Natural killer cell treated with Interleukin-12 subunit alpha and Interleukin-12 subunit beta and Interleukin-15 and Interleukin-18, amount 100 ng/mL, for 72 hours (primary cell): ENCODE results near the gene DLG2. TPM values are rescaled to one million over a fixed set of nuclear protein-coding genes. Genes with fewer than 3 reads are reported as not detected.

ENCODE experiments used
- ATAC-seq, 2 donors: fragments of 150-1000 bp; cut with Tn5 transposase in 1 of 2; sonication (Bioruptor Pico), chemical (Tn5 transposase) in 1 of 2; 2 replicates each; pipeline ENCODE4 v1.10.0; 2021
- DNase-seq: peaks from one replicate; pipeline ENCODE4 v3.0.0; 2022; ENCODE audit warnings: low spot score
- H3K27ac Mint-ChIP-seq, 2 donors: 1 replicate in 1 of 2; 2 replicates in 1 of 2; pipeline ENCODE4 v1.8.0; 2022; ENCODE audit warnings: mixed read lengths in 2 of 2, mild to moderate bottlenecking in 1 of 2, moderate library complexity in 1 of 2
- H3K27me3 Mint-ChIP-seq, 2 donors: 1 replicate in 1 of 2; 2 replicates in 1 of 2; pipeline ENCODE4 v1.8.0; 2022; ENCODE audit warnings: mixed read lengths in 2 of 2
- H3K36me3 Mint-ChIP-seq: one replicate; pipeline ENCODE4 v1.8.0; 2022; ENCODE audit warnings: mixed read lengths
- H3K4me1 Mint-ChIP-seq, 2 donors: 1 replicate in 1 of 2; 2 replicates in 1 of 2; pipeline ENCODE4 v1.8.0; 2022; ENCODE audit warnings: low read depth in 2 of 2, mixed read lengths in 2 of 2, mild to moderate bottlenecking in 1 of 2
- H3K4me3 Mint-ChIP-seq: one replicate; pipeline ENCODE4 v1.8.0; 2022; ENCODE audit warnings: mixed read lengths
- H3K9me3 Mint-ChIP-seq: 2 replicates; pipeline ENCODE4 v1.8.0; 2022; ENCODE audit warnings: mixed read lengths
- total RNA-seq, 2 donors: library from RNA; stranded (reverse); gene quantifications; one replicate each; pipeline ENCODE4 v1.2.3, GENCODE V29; 2022

The DLG2 gene
- total RNA-seq, 2 donors from 2014 or later: 1.1 to 1.7 TPM

GRCh38 chr11:84894666-84895065, 732.5 kb downstream of the DLG2 start:
- H3K4me1 Mint-ChIP-seq: no peaks in the 10 kb centered on the region
- peaks cover 6% of the 10 kb centered on the region for H3K36me3 Mint-ChIP-seq
- peaks cover 10% of the 10 kb centered on the region for H3K9me3 Mint-ChIP-seq
- H3K27me3 Mint-ChIP-seq: no peaks in the 10 kb centered on the region
- ATAC-seq (no peak), DNase-seq (no peak)
- no peak overlapping the region for H3K4me3 Mint-ChIP-seq
- no peak overlapping the region for H3K27ac Mint-ChIP-seq

DNA sequence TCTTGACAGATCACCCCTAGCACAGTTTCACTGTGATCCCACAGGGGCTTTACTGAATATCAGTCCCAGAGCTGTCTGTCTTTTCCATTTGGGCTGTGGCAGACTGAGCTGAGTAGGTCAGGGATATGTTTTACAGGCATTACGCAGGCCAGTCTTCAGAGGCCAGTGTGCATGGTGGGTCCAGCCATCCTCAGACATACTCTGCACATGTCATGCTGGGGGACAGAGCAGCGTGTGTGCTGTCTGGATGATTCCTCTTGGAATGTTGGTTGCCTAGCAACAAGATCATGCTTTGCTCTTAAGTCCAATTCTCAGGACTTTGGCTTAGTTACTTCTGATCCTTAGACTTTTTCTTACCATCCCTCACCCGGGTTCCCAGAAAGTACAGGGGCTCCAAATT, 736.5 kb downstream of the DLG2 start:
- ATAC-seq: no peak

GRCh38 chr11:84889556-84889955, 737.6 kb downstream of the DLG2 start:
- Mint-ChIP-seq H3K36me3 (no peaks in the 10 kb centered on the region), H3K9me3 (peaks cover 13% of the 10 kb centered on the region), H3K4me1 (no peaks in the 10 kb centered on the region), H3K27ac (no peak overlapping the region), H3K27me3 (no peaks in the 10 kb centered on the region), H3K4me3 (no peak overlapping the region)
- DNase-seq (no peak), ATAC-seq (no peak)

More for the DNA sequence above, 736.5 kb downstream of the DLG2 start:
- no peaks in the 10 kb centered on the region for H3K27me3 Mint-ChIP-seq
- DNase-seq: no peak
- H3K4me1 Mint-ChIP-seq: no peaks in the 10 kb centered on the region
- H3K4me3 Mint-ChIP-seq: no peak overlapping the region
- H3K9me3 Mint-ChIP-seq: peaks cover 13% of the 10 kb centered on the region
- H3K27ac Mint-ChIP-seq: no peak overlapping the region
- no peaks in the 10 kb centered on the region for H3K36me3 Mint-ChIP-seq

DNA sequence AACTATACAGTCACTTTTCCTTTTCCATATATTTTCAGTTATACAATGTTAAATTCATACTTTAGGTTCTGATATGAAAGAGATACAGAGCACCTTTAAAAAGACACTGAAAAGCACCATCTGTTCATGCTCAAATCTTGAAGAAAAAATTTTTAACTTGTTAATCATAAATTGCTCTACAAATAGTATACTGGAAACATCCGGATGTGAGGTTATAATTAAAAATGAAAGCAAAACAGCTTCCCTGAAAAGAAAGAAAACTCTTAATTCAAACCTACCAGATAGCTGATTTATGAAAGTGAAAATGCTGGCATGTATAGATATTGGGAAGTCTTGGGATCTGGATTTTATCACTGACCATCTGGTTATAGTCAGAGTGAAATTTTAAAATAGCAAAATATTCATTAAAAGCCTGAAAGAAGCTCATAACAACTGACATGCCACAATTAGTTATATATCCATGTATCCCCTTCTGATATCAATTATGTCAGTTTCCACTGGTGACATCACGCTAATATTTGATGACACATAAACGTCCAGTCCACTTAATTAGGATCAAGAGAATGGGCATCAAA, 740.0 kb downstream of the DLG2 start:
- DNase-seq: no peak
- Mint-ChIP-seq H3K4me1 (no peaks in the 10 kb centered on the region), H3K4me3 (no peak overlapping the region), H3K27me3 (no peaks in the 10 kb centered on the region), H3K9me3 (peaks cover 12% of the 10 kb centered on the region), H3K36me3 (no peaks in the 10 kb centered on the region), H3K27ac (no peak overlapping the region)
- no peak for ATAC-seq

GRCh38 chr11:84886344-84886743, 740.8 kb downstream of the DLG2 start:
- Mint-ChIP-seq H3K27ac (no peak overlapping the region), H3K27me3 (no peaks in the 10 kb centered on the region), H3K4me1 (no peaks in the 10 kb centered on the region), H3K36me3 (no peaks in the 10 kb centered on the region), H3K4me3 (no peak overlapping the region), H3K9me3 (peaks cover 12% of the 10 kb centered on the region)
- no peak for DNase-seq
- no peak for ATAC-seq

GRCh38 chr11:84884836-84885235, 742.3 kb downstream of the DLG2 start:
- Mint-ChIP-seq H3K27me3 (no peaks in the 10 kb centered on the region), H3K4me1 (no peaks in the 10 kb centered on the region), H3K27ac (no peak overlapping the region), H3K4me3 (no peak overlapping the region), H3K36me3 (no peaks in the 10 kb centered on the region), H3K9me3 (peaks cover 12% of the 10 kb centered on the region)
- DNase-seq (no peak), ATAC-seq (no peak)

- no peak for DNase-seq
- no peak overlapping the region for H3K4me3 Mint-ChIP-seq
- no peaks in the 10 kb centered on the region for H3K4me1 Mint-ChIP-seq
- H3K27ac Mint-ChIP-seq: no peak overlapping the region
- H3K9me3 Mint-ChIP-seq: peaks cover 4% of the 10 kb centered on the region
- H3K36me3 Mint-ChIP-seq: no peaks in the 10 kb centered on the region
- no peaks in the 10 kb centered on the region for H3K27me3 Mint-ChIP-seq
- ATAC-seq: no peak
Measured at GRCh38 chr11:84882056-84882455, 745.1 kb downstream of the DLG2 start.

- ATAC-seq (no peak), DNase-seq (no peak)
- no peaks in the 10 kb centered on the region for H3K36me3 Mint-ChIP-seq
- peaks cover 9% of the 10 kb centered on the region for H3K9me3 Mint-ChIP-seq
- H3K27ac Mint-ChIP-seq: no peak overlapping the region
- no peaks in the 10 kb centered on the region for H3K27me3 Mint-ChIP-seq
- no peak overlapping the region for H3K4me3 Mint-ChIP-seq
- H3K4me1 Mint-ChIP-seq: no peaks in the 10 kb centered on the region
Measured at GRCh38 chr11:84871116-84871515, 756.0 kb downstream of the DLG2 start.

DNA sequence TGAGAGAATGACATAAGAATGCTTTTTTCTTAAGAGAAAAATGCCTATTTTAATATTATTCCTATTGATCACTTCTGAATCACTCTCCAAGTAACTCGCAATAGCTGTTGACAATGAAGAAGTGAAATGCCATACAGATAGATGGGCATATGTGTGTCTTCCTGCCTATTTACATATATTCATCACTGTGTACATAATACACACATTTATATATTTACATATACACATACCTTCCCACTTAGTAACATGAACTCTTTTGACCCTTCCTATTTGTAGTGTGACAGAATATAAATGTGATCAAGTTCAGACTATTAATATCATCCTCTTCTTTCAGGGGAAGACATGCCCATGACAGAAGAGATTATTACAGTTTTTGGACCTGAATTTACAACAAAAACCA, 756.7 kb downstream of the DLG2 start:
- H3K27ac Mint-ChIP-seq: no peak overlapping the region
- no peaks in the 10 kb centered on the region for H3K36me3 Mint-ChIP-seq
- H3K4me1 Mint-ChIP-seq: no peaks in the 10 kb centered on the region
- ATAC-seq: no peak
- no peak overlapping the region for H3K4me3 Mint-ChIP-seq
- no peak for DNase-seq
- H3K9me3 Mint-ChIP-seq: peaks cover 9% of the 10 kb centered on the region
- no peaks in the 10 kb centered on the region for H3K27me3 Mint-ChIP-seq

GRCh38 chr11:84866922-84867321, 760.2 kb downstream of the DLG2 start:
- Mint-ChIP-seq H3K27ac (no peak overlapping the region), H3K4me3 (no peak overlapping the region)
- no peak for DNase-seq

GRCh38 chr11:84865791-84866535, 761.2 kb downstream of the DLG2 start:
- no peaks in the 10 kb centered on the region for H3K27me3 Mint-ChIP-seq
- ATAC-seq (no peak), DNase-seq (no peak)
- peaks cover 6% of the 10 kb centered on the region for H3K9me3 Mint-ChIP-seq
- H3K27ac Mint-ChIP-seq: no peak overlapping the region
- no peaks in the 10 kb centered on the region for H3K36me3 Mint-ChIP-seq
- no peak overlapping the region for H3K4me3 Mint-ChIP-seq
- no peaks in the 10 kb centered on the region for H3K4me1 Mint-ChIP-seq

More at GRCh38 chr11:84866922-84867321, 760.2 kb downstream of the DLG2 start:
- no peak for ATAC-seq
- H3K9me3 Mint-ChIP-seq: peaks cover 6% of the 10 kb centered on the region
- no peaks in the 10 kb centered on the region for H3K36me3 Mint-ChIP-seq
- H3K27me3 Mint-ChIP-seq: no peaks in the 10 kb centered on the region
- no peaks in the 10 kb centered on the region for H3K4me1 Mint-ChIP-seq

GRCh38 chr11:84865257-84865656, 761.9 kb downstream of the DLG2 start:
- H3K27ac Mint-ChIP-seq: no peak overlapping the region
- no peaks in the 10 kb centered on the region for H3K36me3 Mint-ChIP-seq
- no peaks in the 10 kb centered on the region for H3K27me3 Mint-ChIP-seq
- DNase-seq: no peak
- no peak overlapping the region for H3K4me3 Mint-ChIP-seq
- no peaks in the 10 kb centered on the region for H3K4me1 Mint-ChIP-seq
- ATAC-seq: no peak
- H3K9me3 Mint-ChIP-seq: peaks cover 10% of the 10 kb centered on the region

- ATAC-seq: no peak
- Mint-ChIP-seq H3K27ac (no peak overlapping the region), H3K27me3 (no peaks in the 10 kb centered on the region), H3K4me3 (no peak overlapping the region), H3K36me3 (no peaks in the 10 kb centered on the region), H3K9me3 (peaks cover 24% of the 10 kb centered on the region), H3K4me1 (no peaks in the 10 kb centered on the region)
- DNase-seq: no peak
Measured at GRCh38 chr11:84857746-84858145, 769.4 kb downstream of the DLG2 start.

DNA sequence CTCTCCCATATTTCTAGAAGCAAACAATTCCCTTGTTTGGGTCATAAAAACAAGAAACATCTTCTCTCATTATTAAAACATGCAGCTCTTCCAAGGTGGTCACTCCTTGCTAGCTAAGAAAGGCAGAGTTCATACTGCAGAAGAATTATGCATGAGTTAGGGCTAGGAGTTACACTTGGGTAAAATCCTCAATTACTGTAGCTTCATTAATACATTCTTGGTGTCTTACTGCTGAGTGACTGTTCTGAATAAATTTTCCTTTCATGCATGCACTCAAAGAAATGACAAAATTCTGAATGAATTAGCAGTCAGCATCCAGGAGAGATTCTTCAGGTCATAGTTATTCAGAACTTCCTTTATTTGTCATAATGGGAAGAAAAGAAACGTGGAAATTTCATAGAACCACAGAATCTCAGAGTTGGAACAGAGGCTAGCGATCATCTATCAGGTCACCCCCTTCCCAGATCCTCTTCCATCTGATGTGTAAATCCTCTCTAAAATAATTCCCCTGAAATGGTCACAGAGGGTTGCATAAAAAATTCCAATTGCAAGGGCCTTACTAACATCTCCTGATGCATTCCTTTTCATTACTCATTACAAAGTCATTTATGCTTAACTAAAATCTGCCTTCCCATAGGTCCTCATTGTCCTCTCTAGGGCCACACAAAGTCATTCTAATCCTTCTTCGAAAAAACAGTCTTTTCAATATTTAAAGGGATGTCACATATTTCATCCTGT, 771.5 kb downstream of the DLG2 start:
- no peak overlapping the region for H3K4me3 Mint-ChIP-seq
- H3K27ac Mint-ChIP-seq: no peak overlapping the region
- DNase-seq (no peak), ATAC-seq (no peak)
- no peaks in the 10 kb centered on the region for H3K27me3 Mint-ChIP-seq
- no peaks in the 10 kb centered on the region for H3K4me1 Mint-ChIP-seq
- peaks cover 21% of the 10 kb centered on the region for H3K9me3 Mint-ChIP-seq
- no peaks in the 10 kb centered on the region for H3K36me3 Mint-ChIP-seq
